HG02840 (cell line): Measurements from ENCODE around the gene SWSAP1.
"Not testable (repeated sequence)": the region's sequence is repeated elsewhere in the genome, so short reads cannot be mapped to it uniquely, and the experiment has no call there.

Experiments
- ATAC-seq: cut with Tn5 transposase; IDR thresholded peaks from one replicate; pipeline ENCODE4 v1.9.1; 2021; ENCODE audit warnings: mild to moderate bottlenecking, moderate library complexity, moderate number of reproducible peaks; ENCODE audit not compliant: unreplicated experiment, low FRiP score

Gene SWSAP1

DNA sequence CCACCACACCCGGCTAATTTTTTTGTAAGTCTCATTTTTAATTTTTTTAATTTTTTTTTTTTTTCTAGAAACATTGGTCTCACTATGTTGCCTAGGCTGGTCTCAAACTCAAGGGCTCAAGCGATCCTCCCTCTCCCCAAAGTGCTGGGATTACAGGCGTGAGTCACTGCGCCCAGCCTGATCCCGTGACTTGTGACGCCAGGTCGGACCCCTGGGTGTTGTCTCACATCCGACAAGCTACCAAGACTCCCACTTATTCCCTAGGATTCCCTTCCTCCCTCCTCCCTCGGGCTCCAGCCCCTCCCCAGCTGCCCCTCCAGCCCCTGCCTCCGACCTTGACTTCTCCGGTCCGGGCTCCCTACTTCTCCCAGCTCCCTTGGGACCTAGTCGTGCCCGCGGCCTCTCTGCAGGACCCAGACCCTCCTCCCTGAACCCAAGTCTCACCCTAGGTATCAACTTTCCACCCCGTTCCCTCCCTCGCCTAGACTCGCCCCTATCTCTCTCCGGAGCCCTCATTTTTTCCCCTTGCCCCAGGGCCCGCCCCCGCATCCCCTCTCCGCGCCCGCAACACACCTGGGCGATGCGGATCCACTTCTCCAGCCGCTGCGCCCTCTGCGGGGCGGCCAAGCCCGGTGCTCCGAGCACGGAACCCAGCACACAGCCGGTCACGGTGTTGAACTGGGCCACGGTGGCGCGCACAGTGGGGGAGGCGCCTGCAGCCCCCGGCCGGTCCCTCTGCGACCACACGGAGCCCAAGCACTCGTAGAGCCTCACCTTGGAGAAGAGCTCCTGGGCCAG lies 31.6 kb downstream of the SWSAP1 start:
- ATAC-seq = no peak

GRCh38 chr19:11406703-11407236 lies 32.3 kb downstream of the SWSAP1 start:
- not testable (repeated sequence) for ATAC-seq

GRCh38 chr19:11408591-11408990 lies 34.1 kb downstream of the SWSAP1 start:
- no peak for ATAC-seq

- ATAC-seq = no peak
Observed at GRCh38 chr19:11410682-11411081, 36.2 kb downstream of the SWSAP1 start.

- no peak for ATAC-seq
Observed at GRCh38 chr19:11414544-11414943, 40.1 kb downstream of the SWSAP1 start.

DNA sequence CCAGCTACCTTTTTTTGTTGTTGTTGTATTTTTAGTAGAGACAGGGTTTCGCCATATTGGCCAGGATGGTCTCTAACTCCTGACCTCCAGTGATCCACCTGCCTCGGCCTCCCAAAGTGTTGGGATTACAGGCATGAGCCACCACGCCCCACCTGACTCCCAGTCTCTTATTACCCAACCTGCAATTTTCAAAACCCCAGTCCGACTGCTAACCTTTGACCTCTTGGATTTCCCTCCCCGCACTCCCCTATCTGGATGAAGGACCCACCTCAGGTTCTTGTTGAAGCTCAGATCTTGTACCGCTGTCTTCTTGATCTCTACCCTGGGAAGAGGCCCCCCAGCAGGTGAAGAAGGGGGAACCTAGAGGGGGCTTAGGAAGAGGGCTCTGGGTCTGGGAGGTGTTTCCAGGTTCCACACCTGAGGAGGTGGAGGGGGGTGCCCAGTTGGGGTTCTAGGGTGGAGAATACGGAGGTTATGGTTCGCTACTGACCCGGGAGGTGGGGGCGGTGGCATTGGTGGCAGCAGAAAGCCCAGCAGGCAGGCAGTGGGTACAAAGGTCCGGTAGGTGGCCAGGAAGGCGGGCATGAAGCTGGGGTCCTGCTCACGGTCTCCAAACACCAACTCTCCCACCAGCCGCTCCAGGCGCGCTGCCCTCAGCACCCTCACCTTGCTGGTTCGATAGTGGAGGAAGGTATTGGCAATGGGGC lies 42.0 kb downstream of the SWSAP1 start:
- ATAC-seq = no peak

GRCh38 chr19:11418094-11418548 lies 43.7 kb downstream of the SWSAP1 start:
- no peak for ATAC-seq

DNA sequence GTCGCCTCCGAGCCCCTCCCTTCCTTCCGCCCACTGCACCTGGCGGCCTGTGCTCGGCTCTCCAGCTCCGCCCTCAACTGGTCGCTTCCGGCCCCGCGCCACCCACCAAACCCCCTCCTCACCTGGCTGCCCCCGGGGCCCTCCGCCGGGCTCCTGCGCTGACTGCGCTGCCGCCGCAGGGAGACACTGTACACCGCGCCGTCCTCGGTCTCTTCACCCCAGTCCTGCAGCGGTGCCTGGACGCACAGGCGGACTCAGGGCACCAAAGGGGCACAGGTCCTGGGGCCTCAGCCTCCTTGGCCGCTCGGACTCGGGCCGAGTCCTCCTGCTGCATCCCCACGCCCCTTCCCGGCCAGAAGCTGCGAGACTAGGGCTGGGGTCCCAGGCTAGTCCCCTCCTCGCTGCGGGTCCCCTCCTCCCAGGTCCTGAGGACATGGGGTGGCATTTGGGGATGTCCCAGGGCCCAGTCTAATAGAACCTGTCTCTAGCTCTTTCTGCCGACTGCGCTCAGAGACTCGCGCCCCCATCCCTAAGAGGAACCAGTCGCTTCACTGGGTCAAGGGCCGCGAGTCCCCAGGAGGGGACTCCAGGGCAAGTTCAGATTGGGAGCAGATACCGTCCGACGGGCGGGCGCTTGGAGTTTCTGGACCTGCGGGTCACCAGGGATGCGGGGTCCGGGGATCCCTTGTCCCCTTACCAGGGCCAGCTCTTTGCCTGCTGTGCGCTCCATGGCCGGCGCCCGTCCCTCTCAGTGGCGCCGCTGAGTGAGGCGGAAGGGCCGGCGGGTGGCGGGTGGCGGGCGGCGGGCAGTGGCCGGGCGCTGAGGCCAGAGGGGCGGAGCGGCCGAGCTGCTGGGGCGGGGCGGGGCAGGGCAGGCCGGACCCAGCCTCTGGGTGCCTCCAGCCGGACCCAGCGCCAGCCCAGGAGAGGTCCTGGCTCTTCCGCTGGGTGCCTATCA lies 44.4 kb downstream of the SWSAP1 start, which contains the start of gene RGL3:
RGL3 (minus strand) TSS at position 766 of the 958 bp plus-strand sequence; CDS start at position 730, 36 bp downstream.
- ATAC-seq = no peak

GRCh38 chr19:11420429-11421370 lies 46.2 kb downstream of the SWSAP1 start:
- ATAC-seq = no peak

DNA sequence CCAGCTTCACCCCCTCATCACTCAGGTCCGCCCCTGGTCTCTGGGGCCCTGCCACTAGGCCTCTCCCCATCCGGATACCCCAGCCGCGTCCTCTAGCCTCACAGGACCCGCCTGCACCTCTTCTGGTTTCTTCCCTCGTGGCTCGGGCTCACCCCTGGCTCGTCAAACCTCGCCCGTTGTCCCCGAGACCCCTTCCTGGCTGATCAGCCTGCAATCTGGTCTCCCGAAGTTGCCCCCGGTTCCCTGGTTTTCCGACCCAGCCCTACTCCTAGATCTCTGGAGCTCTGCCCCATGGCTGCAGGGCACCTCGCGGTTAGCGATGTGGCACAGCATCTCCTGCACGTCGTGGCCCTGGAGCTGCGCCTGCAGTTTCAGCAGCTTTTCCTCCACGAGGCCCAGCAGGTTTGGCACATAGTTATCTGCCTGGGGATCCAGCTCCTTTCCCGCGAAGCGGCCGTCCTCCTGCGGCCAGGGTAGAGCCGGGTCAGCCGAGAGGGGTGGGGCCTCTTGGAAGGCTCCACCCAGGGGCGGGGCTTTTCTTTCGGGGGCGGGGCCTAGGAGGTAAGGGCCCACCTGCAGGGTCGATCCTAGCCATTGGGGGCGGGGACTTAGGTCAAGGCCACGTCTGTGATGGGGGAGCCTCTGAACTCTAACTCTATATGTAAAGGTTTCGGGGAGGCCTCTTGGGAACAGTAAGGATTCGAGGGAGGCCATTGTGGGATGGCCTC lies 47.1 kb downstream of the SWSAP1 start:
- no peak for ATAC-seq

GRCh38 chr19:11422163-11423065 lies 47.9 kb downstream of the SWSAP1 start:
- no peak for ATAC-seq

DNA sequence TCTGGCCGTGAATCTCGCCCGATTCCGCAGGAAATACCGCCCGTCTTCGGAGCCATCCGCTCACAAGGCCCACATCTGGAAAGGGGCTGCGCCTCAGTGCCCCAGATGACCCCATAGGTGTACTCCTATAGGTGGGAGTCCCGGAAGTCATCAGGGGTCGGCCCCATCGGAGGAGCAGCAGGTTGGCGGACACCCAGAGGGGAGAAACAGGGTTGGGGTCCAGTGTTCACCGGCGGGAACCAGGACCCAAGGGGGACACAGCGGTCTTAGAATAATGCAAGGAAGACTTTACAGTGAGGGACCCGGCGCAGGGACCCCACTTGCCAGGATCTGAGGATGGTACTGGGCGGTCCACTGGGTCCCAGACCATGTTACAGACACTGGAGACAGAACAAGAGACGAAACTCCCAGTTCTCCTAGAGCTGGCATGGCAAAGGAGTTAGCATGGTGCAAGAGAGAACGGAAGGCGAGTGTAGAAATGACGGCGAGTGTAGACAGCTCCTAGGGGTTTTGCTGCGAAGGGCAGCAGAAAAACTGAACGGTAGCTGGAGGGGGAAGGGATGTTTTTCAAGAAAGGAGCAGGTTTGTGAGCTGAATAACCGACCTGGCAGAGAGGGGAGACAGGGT lies 48.8 kb downstream of the SWSAP1 start:
- no peak for ATAC-seq

DNA sequence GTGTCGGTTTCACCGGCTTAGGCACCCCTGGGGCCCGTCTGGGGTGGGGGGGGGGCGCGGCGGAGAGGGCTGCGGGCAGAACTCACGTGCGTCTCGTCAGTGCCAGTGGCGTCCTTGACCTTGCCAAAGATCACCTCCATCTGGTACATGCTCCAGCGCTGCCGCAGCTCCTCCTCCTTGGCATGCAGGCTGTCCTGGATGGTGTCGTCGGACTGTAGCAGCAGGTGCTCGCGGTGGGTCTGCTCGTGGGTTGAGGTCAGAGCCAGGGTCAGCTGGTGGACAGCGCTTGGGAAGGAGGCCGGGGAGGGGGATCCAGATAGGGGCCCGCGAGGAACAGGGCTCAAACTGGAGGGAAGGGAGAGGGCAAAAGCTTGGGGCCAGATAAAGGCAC lies 49.3 kb downstream of the SWSAP1 start:
- ATAC-seq = no peak
